Astrocyte (in vitro differentiated cells and primary cell): Measurements from ENCODE around the gene ZBTB7C. TPM values are rescaled to one million over a fixed set of nuclear protein-coding genes. Genes with fewer than 3 reads are reported as not detected.

Source experiments
- DNase-seq: peaks from one replicate; pipeline ENCODE4 v3.0.0-alpha.2; 2010; ENCODE audit warnings: low read depth
- FAIRE-seq: peaks from 2 replicates; lab custom pipeline; 2011; peaks lifted over from hg19 to GRCh38; lab: Jason Lieb, UNC
- H2AFZ ChIP-seq: 2 replicates; pipeline ENCODE4 v1.6.0; 2012; ENCODE audit warnings: low read depth, low read length, inconsistent platforms
- H3K27ac ChIP-seq: 2 replicates; pipeline ENCODE4 v1.5.1; 2011; ENCODE audit warnings: low read depth, low read length, inconsistent platforms
- H3K27me3 ChIP-seq: 2 replicates; pipeline ENCODE4 v1.6.0; 2011; ENCODE audit warnings: low read length, inconsistent platforms; ENCODE audit not compliant: insufficient read depth
- H3K36me3 ChIP-seq: 2 replicates; pipeline ENCODE4 v1.5.1; 2011; ENCODE audit warnings: low read length, inconsistent platforms; ENCODE audit not compliant: insufficient read depth
- H3K4me1 ChIP-seq: 2 replicates; pipeline ENCODE4 v1.5.1; 2011; ENCODE audit warnings: low read length, inconsistent platforms; ENCODE audit not compliant: insufficient read depth
- H3K4me2 ChIP-seq: 2 replicates; pipeline ENCODE4 v1.6.0; 2012; ENCODE audit warnings: low read length, inconsistent platforms
- H3K4me3 ChIP-seq: 2 replicates; pipeline ENCODE4 v1.5.1; 2011; ENCODE audit warnings: low read depth, mild to moderate bottlenecking, low read length, inconsistent platforms; ENCODE audit not compliant: insufficient read depth
- H3K79me2 ChIP-seq: 2 replicates; pipeline ENCODE4 v1.6.0; 2012; ENCODE audit warnings: mild to moderate bottlenecking, low read length, inconsistent platforms; ENCODE audit not compliant: insufficient read depth
- H3K9ac ChIP-seq: 2 replicates; pipeline ENCODE4 v1.6.0; 2012; ENCODE audit warnings: mild to moderate bottlenecking, low read length, inconsistent platforms
- H3K9me3 ChIP-seq: 2 replicates; pipeline ENCODE4 v1.5.1; 2012; ENCODE audit warnings: low read depth, mild to moderate bottlenecking, low read length, inconsistent platforms; ENCODE audit not compliant: insufficient read depth
- H4K20me1 ChIP-seq: 2 replicates; pipeline ENCODE4 v1.6.0; 2012; ENCODE audit warnings: low read length, inconsistent platforms; ENCODE audit not compliant: insufficient read depth
- H3K27ac Mint-ChIP-seq: one replicate; pipeline ENCODE4 v1.8.0; 2021; ENCODE audit warnings: mild to moderate bottlenecking, mixed read lengths; ENCODE audit not compliant: unreplicated experiment
- H3K27me3 Mint-ChIP-seq: one replicate; pipeline ENCODE4 v1.8.0; 2021; ENCODE audit warnings: low read depth, mixed read lengths; ENCODE audit not compliant: unreplicated experiment
- H3K36me3 Mint-ChIP-seq: one replicate; pipeline ENCODE4 v1.8.0; 2021; ENCODE audit warnings: low read depth, mixed read lengths; ENCODE audit not compliant: unreplicated experiment
- H3K4me1 Mint-ChIP-seq: one replicate; pipeline ENCODE4 v1.8.0; 2021; ENCODE audit warnings: low read depth, mixed read lengths; ENCODE audit not compliant: unreplicated experiment
- H3K4me3 Mint-ChIP-seq: one replicate; pipeline ENCODE4 v1.8.0; 2021; ENCODE audit warnings: mild to moderate bottlenecking, moderate library complexity, mixed read lengths; ENCODE audit not compliant: unreplicated experiment
- H3K9me3 Mint-ChIP-seq: one replicate; pipeline ENCODE4 v1.8.0; 2021; ENCODE audit warnings: mild to moderate bottlenecking, mixed read lengths; ENCODE audit not compliant: unreplicated experiment
- EZH2 ChIP-seq: IDR thresholded peaks from 2 replicates; pipeline ENCODE4 v1.6.1; 2012; ENCODE audit warnings: mild to moderate bottlenecking, low read length, inconsistent platforms; ENCODE audit not compliant: insufficient read depth
- total RNA-seq: library from RNA; stranded (reverse); gene quantifications from 2 replicates; pipeline ENCODE4 v1.2.1, GENCODE V29; 2021
- TF ChIP-seq, protein P1 (sequence below): IDR thresholded peaks from 2 replicates; pipeline ENCODE4 v1.5.1; 2011; ENCODE audit warnings: low read depth, mild to moderate bottlenecking, inconsistent platforms, low read length, moderate library complexity; ENCODE audit not compliant: insufficient read depth

ZBTB7C gene
- total RNA-seq, 1 donor from 2014 or later, result 1.0 TPM

DNA sequence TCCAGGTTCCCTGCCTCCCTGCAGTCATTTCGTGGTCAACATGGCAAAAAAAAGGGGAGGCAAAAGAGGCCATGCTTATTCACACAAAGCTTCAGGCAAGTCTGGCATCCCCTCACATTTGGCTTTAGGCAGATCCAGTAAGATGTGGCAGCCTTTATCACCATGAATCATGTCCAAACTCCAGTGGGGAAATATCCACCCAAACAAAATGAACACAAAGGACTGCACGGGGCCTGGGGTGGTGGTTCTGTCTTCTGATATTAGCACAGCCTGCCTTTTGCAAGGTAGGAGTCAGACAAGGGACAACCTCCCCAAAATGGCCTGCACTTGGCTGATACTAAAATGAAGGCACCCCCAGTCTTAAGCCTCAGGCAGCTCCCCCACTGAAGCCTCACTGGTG, 129.9 kb downstream of the ZBTB7C start:
- H3K36me3 Mint-ChIP-seq, result no peaks in the 10 kb centered on the region
- H3K27ac Mint-ChIP-seq, result no peak overlapping the region
- peaks cover 25% of the 10 kb centered on the region for H3K27me3 Mint-ChIP-seq
- H3K27ac ChIP-seq, result no peak overlapping the region
- H3K27me3 ChIP-seq, result no peaks in the 10 kb centered on the region
- no peaks in the 10 kb centered on the region for H3K36me3 ChIP-seq
- H2AFZ ChIP-seq, result no peak overlapping the region
- no peaks in the 10 kb centered on the region for H3K9me3 ChIP-seq
- H3K4me1 ChIP-seq, result no peaks in the 10 kb centered on the region
- peaks cover 2% of the 10 kb centered on the region for H3K4me1 Mint-ChIP-seq
- H3K9ac ChIP-seq, result no peak overlapping the region
- FAIRE-seq (no peak), DNase-seq (no peak)
- peaks cover 6% of the 10 kb centered on the region for H3K9me3 Mint-ChIP-seq
- H3K4me3 ChIP-seq, result no peak overlapping the region
- no peak overlapping the region for H3K4me3 Mint-ChIP-seq
- no peak overlapping the region for H3K4me2 ChIP-seq
- H3K79me2 ChIP-seq, result no peaks in the 10 kb centered on the region
- H4K20me1 ChIP-seq, result no peaks in the 10 kb centered on the region
- no peak for TF ChIP-seq EZH2
- TF ChIP-seq, protein P1, sequence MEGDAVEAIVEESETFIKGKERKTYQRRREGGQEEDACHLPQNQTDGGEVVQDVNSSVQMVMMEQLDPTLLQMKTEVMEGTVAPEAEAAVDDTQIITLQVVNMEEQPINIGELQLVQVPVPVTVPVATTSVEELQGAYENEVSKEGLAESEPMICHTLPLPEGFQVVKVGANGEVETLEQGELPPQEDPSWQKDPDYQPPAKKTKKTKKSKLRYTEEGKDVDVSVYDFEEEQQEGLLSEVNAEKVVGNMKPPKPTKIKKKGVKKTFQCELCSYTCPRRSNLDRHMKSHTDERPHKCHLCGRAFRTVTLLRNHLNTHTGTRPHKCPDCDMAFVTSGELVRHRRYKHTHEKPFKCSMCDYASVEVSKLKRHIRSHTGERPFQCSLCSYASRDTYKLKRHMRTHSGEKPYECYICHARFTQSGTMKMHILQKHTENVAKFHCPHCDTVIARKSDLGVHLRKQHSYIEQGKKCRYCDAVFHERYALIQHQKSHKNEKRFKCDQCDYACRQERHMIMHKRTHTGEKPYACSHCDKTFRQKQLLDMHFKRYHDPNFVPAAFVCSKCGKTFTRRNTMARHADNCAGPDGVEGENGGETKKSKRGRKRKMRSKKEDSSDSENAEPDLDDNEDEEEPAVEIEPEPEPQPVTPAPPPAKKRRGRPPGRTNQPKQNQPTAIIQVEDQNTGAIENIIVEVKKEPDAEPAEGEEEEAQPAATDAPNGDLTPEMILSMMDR, result no peak

- Histone ChIP-seq H4K20me1 (no peaks in the 10 kb centered on the region), H2AFZ (no peak overlapping the region), H3K27ac (no peak overlapping the region), H3K4me1 (no peaks in the 10 kb centered on the region), H3K4me3 (no peak overlapping the region), H3K27me3 (no peaks in the 10 kb centered on the region), H3K79me2 (no peaks in the 10 kb centered on the region), H3K9ac (no peak overlapping the region), H3K4me2 (no peak overlapping the region), H3K9me3 (no peaks in the 10 kb centered on the region), H3K36me3 (no peaks in the 10 kb centered on the region)
- H3K9me3 Mint-ChIP-seq, result peaks cover 6% of the 10 kb centered on the region
- TF ChIP-seq EZH2, result no peak
- TF ChIP-seq, protein P1, result no peak
- FAIRE-seq (no peak), DNase-seq (no peak)
- peaks cover 22% of the 10 kb centered on the region for H3K27me3 Mint-ChIP-seq
- peaks cover 2% of the 10 kb centered on the region for H3K4me1 Mint-ChIP-seq
- H3K27ac Mint-ChIP-seq, result no peak overlapping the region
- H3K4me3 Mint-ChIP-seq, result no peak overlapping the region
- H3K36me3 Mint-ChIP-seq, result no peaks in the 10 kb centered on the region
These were observed 131.1 kb downstream of the ZBTB7C start for GRCh38 chr18:48278081-48278480.

DNA sequence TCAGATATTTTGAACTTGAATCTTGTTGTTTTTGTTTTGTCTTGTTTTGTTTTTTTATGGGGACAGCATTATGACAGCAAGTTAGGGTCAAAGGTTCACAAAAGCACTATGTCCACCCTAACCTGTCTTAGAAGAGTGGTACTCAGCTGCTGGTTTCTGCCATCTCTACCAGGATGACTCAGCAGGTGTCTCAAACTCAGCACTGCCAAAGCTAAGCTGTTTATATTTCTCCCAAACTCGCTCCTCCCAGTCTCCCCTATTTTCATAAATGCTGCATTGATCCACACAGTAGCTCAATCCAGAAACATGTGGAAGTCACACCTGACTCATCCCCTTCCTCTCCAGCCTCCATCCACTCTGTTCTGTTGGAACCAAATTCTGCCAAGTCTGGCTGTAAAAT, 134.9 kb downstream of the ZBTB7C start:
- no peak overlapping the region for H3K4me3 Mint-ChIP-seq

More for the DNA sequence above, 134.9 kb downstream of the ZBTB7C start:
- Mint-ChIP-seq H3K36me3 (no peaks in the 10 kb centered on the region), H3K4me1 (peaks cover 2% of the 10 kb centered on the region), H3K27me3 (peaks cover 15% of the 10 kb centered on the region), H3K27ac (no peak overlapping the region), H3K9me3 (peaks cover 6% of the 10 kb centered on the region)
- no peak overlapping the region for H3K27ac ChIP-seq
- no peak for DNase-seq
- H3K9ac ChIP-seq, result no peak overlapping the region
- no peaks in the 10 kb centered on the region for H3K4me1 ChIP-seq
- no peaks in the 10 kb centered on the region for H4K20me1 ChIP-seq
- no peak overlapping the region for H3K4me2 ChIP-seq
- H3K36me3 ChIP-seq, result no peaks in the 10 kb centered on the region
- H3K27me3 ChIP-seq, result no peaks in the 10 kb centered on the region
- no peak for FAIRE-seq
- H2AFZ ChIP-seq, result no peak overlapping the region
- TF ChIP-seq, protein P1, result no peak
- TF ChIP-seq EZH2, result no peak
- no peaks in the 10 kb centered on the region for H3K79me2 ChIP-seq
- H3K9me3 ChIP-seq, result no peaks in the 10 kb centered on the region
- no peak overlapping the region for H3K4me3 ChIP-seq
